Activated CD8-positive, alpha-beta T cell treated with anti-CD3 and anti-CD28 coated beads for 36 hours (primary cell): ENCODE results near the gene PRRC2B. TPM values are rescaled to one million over a fixed set of nuclear protein-coding genes. Genes with fewer than 3 reads are reported as not detected.

ENCODE experiments used
- ATAC-seq: fragments of 200-7000 bp; cut with Tn5 transposase; one replicate; pipeline ENCODE4 v1.10.0; 2021; ENCODE audit warnings: mild to moderate bottlenecking, moderate library complexity
- CTCF ChIA-PET: fragments of 350-600 bp; sonication (Branson Sonifier 250); formaldehyde crosslinking; loops from one replicate; lab custom pipeline; 2021; ENCODE audit warnings: antibody characterized with exemption; lab: Charles Lee
- POLR2A ChIA-PET: fragments of 350-600 bp; sonication (Branson Sonifier 250); formaldehyde crosslinking; loops from one replicate; lab custom pipeline; 2021; ENCODE audit warnings: antibody characterized with exemption; lab: Charles Lee
- DNase-seq: peaks from one replicate; pipeline ENCODE4 v3.0.0-alpha.2; 2020
- H3K27ac Mint-ChIP-seq: one replicate; pipeline ENCODE4 v1.8.0; 2021; ENCODE audit warnings: mild to moderate bottlenecking, mixed read lengths
- H3K27me3 Mint-ChIP-seq: one replicate; pipeline ENCODE4 v1.8.0; 2021; ENCODE audit warnings: mixed read lengths
- H3K36me3 Mint-ChIP-seq: one replicate; pipeline ENCODE4 v1.8.0; 2021; ENCODE audit warnings: low read depth, mixed read lengths
- H3K4me1 Mint-ChIP-seq: one replicate; pipeline ENCODE4 v1.8.0; 2021; ENCODE audit warnings: low read depth, mixed read lengths
- H3K4me3 Mint-ChIP-seq: one replicate; pipeline ENCODE4 v1.8.0; 2021; ENCODE audit warnings: mild to moderate bottlenecking, moderate library complexity, mixed read lengths
- H3K9me3 Mint-ChIP-seq: one replicate; pipeline ENCODE4 v1.8.0; 2021; ENCODE audit warnings: mixed read lengths
- CTCF ChIP-seq: fragments of 200-600 bp; IDR thresholded peaks from one replicate; pipeline ENCODE4 v1.8.0; 2022; ENCODE audit warnings: antibody characterized with exemption, mild to moderate bottlenecking
- intact Hi-C: fragments of 100-400 bp; cut with micrococcal nuclease; formaldehyde crosslinking; loops from one replicate; pipeline ENCODE4 v1.10.0; 2022
- total RNA-seq, 2 experiments: library from RNA; stranded (reverse); gene quantifications; one replicate each; pipeline ENCODE4 v1.2.3, GENCODE V29; 2021

Gene PRRC2B
- total RNA-seq, 2 experiments from 2014 or later = 134 to 141 TPM

GRCh38 chr9:131396626-131397025 lies 2.7 kb downstream of the PRRC2B start:
- ChIA-PET CTCF (interaction anchor here (0.8 to 2.6 kb wide), 4 partner anchors 9 to 219 kb away, joined by 3 to 11 read pairs (median 6); no protein-coding TSS in a partner anchor), POLR2A (interaction anchor here (0.9 to 4.4 kb wide), 10 partner anchors 10 to 271 kb away, joined by 3 to 59 read pairs (median 4); partner anchors contain the start of gene NUP214)
- H3K27ac Mint-ChIP-seq = peak overlapping the region; percentile 95
- no peak for ATAC-seq
- intact Hi-C loops = no loop called here
- no peak for DNase-seq
- H3K36me3 Mint-ChIP-seq = peaks cover 29% of the 10 kb centered on the region
- peaks cover 62% of the 10 kb centered on the region for H3K4me1 Mint-ChIP-seq
- H3K9me3 Mint-ChIP-seq = no peaks in the 10 kb centered on the region
- no peaks in the 10 kb centered on the region for H3K27me3 Mint-ChIP-seq
- TF ChIP-seq CTCF = no peak
- H3K4me3 Mint-ChIP-seq = peak overlapping the region; percentile 95

GRCh38 chr9:131397100-131397790 lies 3.4 kb downstream of the PRRC2B start:
- no peak for DNase-seq
- H3K27ac Mint-ChIP-seq = peak overlapping the region; percentile 85
- intact Hi-C loops = no loop called here
- no peak for ATAC-seq
- H3K27me3 Mint-ChIP-seq = no peaks in the 10 kb centered on the region
- ChIA-PET CTCF (interaction anchor here (0.8 to 2.6 kb wide), 5 partner anchors 8 to 219 kb away, joined by 3 to 11 read pairs (median 7); no protein-coding TSS in a partner anchor), POLR2A (interaction anchor here (0.7 to 4.4 kb wide), 11 partner anchors 10 to 272 kb away, joined by 3 to 59 read pairs (median 4); partner anchors contain the start of gene NUP214)
- peaks cover 67% of the 10 kb centered on the region for H3K4me1 Mint-ChIP-seq
- no peaks in the 10 kb centered on the region for H3K9me3 Mint-ChIP-seq
- TF ChIP-seq CTCF = no peak
- H3K4me3 Mint-ChIP-seq = peak overlapping the region; percentile 95
- H3K36me3 Mint-ChIP-seq = peaks cover 30% of the 10 kb centered on the region

- no peak for TF ChIP-seq CTCF
- H3K4me3 Mint-ChIP-seq = peak overlapping the region; percentile 95
- peaks cover 39% of the 10 kb centered on the region for H3K36me3 Mint-ChIP-seq
- ATAC-seq (peak; percentile 12), DNase-seq (peak; percentile 71)
- H3K27ac Mint-ChIP-seq = peak overlapping the region; percentile 85
- POLR2A ChIA-PET = interaction anchor here (0.7 to 4.4 kb wide), 9 partner anchors 9 to 101 kb away, joined by 3 to 59 read pairs (median 3); no protein-coding TSS in a partner anchor
- H3K9me3 Mint-ChIP-seq = no peaks in the 10 kb centered on the region
- CTCF ChIA-PET = interaction anchor here (1.3 to 2.6 kb wide), 2 partner anchors 9 to 48 kb away, joined by 7 to 11 read pairs; no protein-coding TSS in a partner anchor
- H3K4me1 Mint-ChIP-seq = peaks cover 73% of the 10 kb centered on the region
- intact Hi-C loops = no loop called here
- no peaks in the 10 kb centered on the region for H3K27me3 Mint-ChIP-seq
Measured at GRCh38 chr9:131398204-131398603, 4.3 kb downstream of the PRRC2B start.

- ChIA-PET POLR2A (interaction anchor here (1.3 to 4.4 kb wide), 4 partner anchors 7 to 27 kb away, joined by 4 to 59 read pairs (median 14); no protein-coding TSS in a partner anchor), CTCF (interaction anchor here (1.0 to 1.4 kb wide), 2 partner anchors 33 to 77 kb away, joined by 3 to 4 read pairs; no protein-coding TSS in a partner anchor)
- Mint-ChIP-seq H3K9me3 (no peaks in the 10 kb centered on the region), H3K27me3 (no peaks in the 10 kb centered on the region), H3K27ac (peak overlapping the region; percentile 39), H3K4me3 (peak overlapping the region; percentile 9), H3K36me3 (peaks cover 42% of the 10 kb centered on the region), H3K4me1 (peaks cover 83% of the 10 kb centered on the region)
- no peak for TF ChIP-seq CTCF
- ATAC-seq (no peak), DNase-seq (no peak)
- intact Hi-C loops = no loop called here
Measured at GRCh38 chr9:131399972-131400371, 6.1 kb downstream of the PRRC2B start.
